Measurements from ENCODE around the gene SYTL1. TPM values are rescaled to one million over a fixed set of nuclear protein-coding genes. Genes with fewer than 3 reads are reported as not detected.

Gene SYTL1, protein sequence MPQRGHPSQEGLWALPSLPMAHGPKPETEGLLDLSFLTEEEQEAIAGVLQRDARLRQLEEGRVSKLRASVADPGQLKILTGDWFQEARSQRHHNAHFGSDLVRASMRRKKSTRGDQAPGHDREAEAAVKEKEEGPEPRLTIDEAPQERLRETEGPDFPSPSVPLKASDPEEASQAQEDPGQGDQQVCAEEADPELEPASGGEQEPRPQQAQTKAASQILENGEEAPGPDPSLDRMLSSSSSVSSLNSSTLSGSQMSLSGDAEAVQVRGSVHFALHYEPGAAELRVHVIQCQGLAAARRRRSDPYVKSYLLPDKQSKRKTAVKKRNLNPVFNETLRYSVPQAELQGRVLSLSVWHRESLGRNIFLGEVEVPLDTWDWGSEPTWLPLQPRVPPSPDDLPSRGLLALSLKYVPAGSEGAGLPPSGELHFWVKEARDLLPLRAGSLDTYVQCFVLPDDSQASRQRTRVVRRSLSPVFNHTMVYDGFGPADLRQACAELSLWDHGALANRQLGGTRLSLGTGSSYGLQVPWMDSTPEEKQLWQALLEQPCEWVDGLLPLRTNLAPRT
- total RNA-seq (ENCODE audit: insufficient read depth, low replicate concordance), result 8.2 TPM

DNA sequence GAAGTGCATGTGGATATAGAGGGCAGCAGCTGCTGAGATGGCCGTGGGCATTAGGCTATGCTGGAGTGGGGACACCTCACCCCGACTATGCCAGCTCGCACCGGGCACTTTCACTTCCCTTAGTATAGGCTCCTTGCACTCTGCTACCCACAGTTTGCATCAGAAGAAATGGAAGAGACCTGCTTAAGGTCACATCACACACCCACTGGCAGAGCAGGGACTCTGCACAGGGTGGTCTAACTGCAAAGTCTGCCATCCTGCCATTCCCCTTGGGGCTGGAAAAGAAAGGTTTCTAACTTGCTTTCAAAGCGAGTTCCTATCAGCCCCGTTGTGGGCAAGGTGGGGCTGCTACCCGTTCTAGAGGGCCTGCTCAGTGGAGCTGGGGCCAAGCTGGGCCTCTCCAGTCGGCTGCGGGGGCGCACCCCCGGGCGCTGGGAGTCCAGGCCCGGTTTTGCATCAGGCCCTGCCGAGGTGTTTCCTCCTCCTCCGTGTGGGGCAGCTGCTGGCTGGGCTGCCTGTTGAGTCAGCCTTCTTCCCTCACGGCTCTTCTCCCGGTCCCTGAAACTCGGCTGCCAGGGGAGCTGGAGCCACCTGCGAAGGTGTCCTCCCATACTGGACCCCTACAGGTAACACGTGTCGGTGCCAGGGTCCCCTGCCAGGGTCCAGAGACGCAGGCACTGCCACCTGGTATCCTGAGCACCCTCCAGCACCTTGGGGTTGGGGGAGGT lies at the start of gene SYTL1:
Gene SYTL1 (plus strand): TSS at position 498 of the 728 bp plus-strand sequence. CDS start 3,313 bp downstream, outside the sequence.
- peak; percentile 76 for DNase-seq (ENCODE audit: low spot score)

DNA sequence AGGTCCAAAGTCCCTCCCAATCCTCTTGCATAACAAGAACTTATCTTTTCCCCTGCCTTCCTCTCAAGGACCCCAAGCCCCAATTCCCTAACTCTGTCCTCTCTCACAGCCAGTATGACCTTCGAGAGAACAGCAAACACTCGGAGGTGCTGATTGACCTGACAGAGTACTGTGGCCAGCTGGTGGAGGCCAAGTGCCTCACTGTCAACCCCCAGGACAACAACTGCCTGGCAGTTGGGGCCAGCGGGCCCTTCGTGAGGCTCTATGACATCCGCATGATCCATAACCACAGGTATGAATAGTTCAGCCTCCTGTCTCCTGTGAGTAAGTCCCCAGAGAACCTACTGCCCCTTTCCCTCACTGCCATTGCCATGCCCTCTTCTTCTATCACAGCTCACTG lies 49.7 kb upstream of the SYTL1 start:
- DNase-seq (ENCODE audit: low spot score), result no peak

DNA sequence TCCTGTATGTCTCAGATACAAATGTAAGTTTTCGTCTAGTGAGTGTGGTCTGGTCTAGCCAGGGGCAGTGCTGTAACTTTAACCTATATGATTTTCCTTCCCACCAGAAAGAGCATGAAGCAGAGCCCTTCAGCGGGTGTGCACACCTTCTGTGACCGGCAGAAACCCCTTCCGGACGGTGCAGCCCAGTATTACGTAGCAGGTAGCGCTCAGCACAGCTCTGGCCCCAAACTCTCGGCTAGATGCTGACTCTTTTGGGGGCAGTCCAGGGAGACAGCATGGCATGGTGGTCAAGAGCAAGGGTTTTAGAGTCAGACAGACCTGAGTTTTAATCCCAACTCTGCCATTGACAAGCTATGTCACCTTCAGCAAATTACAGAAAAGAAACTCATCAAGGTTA lies 47.9 kb upstream of the SYTL1 start:
- DNase-seq (ENCODE audit: low spot score), result no peak

DNA sequence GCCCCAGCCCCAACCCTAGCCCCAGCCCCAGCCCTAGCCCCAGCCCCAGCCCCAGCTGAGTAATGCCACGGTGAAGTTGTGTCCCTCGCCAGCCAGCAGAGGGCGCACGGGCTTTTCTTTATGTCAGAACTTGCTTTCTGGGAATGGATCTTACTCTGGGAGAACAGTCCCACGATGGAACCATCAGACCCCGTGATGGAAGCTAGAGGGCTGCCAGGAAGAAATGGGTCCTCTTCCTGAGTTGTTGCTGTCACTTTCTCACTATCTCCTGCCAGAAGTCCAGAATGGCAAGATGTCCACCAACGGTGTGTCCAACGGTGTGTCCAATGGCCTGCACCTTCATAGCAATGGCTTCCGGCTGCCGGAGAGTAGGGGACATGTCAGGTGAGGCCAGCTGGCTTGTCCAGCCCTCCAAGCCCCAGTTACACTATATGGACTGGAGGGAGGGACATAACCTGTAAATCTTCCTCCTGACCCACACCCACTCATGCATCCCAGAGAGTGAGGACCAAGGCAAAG lies 45.0 kb upstream of the SYTL1 start:
- peak; percentile 77 for DNase-seq (ENCODE audit: low spot score)

DNA sequence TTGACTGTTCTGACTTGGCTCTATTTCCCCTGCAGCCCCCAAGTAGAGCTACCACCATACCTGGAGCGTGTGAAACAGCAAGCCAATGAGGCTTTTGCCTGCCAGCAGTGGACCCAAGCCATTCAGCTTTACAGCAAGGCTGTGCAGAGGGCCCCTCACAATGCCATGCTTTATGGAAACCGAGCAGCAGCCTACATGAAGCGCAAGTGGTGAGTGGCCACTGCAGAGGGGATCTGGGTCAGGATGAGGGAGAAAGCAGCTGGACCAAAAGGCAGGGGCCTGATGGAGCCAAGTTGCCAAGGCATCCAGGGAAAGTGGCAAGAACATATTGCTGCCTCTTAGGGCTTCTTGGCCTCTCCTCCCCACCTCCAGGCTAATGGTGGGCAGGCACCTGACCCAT lies 43.9 kb upstream of the SYTL1 start:
- DNase-seq (ENCODE audit: low spot score), result no peak

DNA sequence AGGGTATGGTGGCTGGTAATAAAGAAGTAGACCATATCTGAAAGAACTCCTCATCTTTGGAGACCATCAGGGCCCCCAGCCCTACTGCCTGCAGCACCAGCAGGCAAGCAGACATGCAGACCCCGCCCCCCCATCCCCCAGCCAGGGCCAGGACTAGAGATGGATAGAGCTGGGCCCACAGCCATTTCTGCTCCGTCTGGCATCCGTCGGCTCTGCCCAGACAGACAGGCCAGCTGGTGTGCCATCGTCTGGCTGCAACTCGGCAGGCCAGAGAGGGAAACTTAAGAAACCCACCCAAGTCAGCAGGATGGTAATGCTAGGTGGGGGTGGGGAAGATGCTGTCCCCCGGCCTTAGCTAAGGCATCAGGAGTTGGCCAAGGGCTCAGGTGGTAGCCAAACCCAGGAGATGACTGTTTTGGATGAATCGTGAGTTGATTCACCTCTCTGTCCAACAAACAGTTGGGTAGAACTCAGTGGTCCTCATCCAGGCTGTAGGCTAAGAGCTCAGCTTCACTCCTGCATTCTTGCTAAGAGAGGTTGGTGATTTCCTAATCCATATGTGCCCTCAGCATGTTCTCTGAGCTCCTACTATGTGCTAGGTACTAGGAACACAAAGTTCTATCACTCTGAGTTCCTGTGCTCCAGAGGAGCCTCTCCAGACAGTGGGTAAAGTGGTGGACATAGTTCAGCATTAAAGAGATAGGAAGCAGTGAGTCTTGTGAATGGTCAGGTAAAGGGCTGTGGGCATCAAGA lies 43.0 kb upstream of the SYTL1 start:
- no peak for DNase-seq (ENCODE audit: low spot score)

DNA sequence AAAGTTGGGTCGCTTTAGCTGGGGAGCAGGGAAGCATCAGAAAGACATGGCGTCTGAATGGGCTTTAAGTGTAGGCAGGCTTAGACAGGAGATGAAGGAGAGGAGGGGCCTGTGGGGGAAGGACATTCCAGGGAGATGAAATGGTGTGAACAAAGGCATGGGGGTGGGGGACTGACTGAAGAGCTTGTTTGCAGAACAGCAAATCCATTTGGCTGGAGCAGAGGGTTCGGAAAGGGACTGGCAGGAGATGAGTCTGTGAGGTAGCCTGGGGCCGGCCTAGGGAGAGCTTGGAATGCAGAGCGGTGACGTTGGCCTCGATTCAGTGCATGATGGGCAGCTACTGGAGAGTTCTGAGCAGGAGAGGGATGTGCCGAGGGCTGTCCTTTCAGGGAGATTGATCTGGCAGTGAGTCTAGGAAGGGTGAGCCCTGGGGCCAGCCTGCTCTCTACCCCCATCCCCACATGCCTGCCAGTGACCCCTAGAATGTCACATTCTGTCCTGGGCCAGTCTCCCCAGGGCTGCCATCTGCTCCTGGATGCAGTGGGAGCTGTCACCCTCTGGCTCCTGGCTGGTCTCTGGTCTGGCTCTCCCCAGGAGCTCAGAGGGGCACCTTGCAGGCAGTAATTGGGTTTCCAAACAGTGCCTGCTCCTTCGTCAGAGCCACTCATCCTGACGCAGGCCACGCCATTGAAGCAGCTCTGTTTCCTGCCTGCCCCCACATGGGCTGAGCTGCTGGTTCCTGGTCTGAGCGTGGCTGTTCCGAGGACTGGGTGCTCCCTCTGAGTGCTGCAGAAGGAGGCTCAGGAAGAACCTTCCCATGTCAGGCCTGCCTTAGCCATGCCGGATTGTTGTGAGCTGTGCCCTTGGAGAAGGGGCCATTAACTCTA lies 42.2 kb upstream of the SYTL1 start:
- DNase-seq (ENCODE audit: low spot score), result peak; percentile 99

DNA sequence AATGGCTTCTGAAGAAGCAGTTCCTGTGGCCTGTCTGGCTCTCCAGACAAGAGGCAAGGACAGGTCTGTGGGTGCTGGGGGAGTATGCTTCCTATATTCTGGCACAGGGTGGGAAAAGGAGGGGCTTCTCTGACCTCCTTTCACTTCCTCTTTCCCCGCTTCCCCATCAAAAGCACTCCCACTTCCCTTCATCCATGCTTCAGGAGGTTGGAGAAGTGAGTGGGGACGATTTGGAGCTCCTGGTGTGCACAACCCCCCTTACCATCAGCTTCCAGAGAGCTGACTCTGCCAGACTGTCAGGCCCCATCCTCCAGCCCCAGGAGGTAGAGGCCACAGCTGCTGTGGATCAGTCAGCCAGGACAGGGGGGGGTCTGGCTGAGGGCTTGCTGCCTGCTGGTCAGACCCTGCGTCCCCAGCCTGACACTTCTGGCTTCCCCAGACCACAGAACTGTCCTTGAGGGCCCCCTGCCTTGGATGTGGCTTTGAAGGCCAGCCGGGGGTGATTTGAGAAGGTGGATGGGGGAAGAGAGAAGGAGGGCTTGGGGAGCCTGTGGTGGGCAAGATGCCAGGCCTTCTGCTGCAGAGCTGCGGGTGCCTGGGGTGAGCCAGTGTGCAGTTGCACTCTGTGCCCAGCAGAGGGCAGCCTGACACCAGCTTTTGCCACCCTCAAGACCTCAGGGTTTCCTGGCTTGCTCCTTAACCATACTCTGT lies 41.3 kb upstream of the SYTL1 start:
- DNase-seq (ENCODE audit: low spot score), result peak; percentile 96

DNA sequence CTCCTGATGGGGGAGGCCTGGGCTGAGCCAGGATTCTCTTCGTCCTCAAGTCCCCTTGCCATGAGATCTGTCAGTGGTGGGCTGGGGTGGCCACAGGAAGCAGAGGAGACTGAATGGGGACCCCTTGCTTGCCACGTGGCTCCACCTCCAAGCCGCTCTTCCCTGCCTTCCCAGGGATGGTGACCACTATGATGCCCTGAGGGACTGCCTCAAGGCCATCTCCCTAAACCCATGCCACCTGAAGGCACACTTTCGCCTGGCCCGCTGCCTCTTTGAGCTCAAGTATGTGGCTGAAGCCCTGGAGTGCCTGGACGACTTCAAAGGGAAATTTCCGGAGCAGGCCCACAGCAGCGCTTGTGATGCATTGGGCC lies 40.8 kb upstream of the SYTL1 start:
- DNase-seq (ENCODE audit: low spot score), result no peak

DNA sequence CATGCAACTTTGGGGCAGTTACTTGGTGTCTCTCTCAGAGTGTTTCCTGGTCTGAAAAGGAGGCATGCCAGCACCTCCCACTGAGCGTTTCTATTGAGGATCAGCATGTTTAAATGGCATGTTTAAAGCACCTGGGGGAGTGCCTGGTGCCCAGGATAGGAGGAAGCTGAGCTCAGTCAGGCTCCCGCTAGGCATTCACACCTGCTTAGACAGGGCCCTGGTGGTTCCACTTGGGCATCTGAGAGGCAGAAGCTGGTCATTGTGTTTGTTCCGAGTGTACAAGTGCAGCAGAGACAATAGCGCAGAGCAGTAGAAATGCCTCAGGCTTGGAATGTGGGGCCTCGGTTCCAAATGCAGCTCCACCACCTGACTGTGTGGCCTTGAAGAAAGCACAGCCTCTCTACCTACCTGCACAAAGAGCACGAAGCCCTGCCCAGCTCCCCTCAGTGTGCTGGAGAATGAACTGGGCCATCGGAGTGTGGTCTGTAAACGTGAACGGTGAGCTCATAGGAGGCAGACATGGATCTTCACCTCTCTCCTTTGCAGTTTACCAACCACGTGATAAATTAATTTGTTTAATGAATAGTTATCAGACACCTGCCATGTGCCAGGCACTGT lies 40.1 kb upstream of the SYTL1 start:
- DNase-seq (ENCODE audit: low spot score), result no peak

DNA sequence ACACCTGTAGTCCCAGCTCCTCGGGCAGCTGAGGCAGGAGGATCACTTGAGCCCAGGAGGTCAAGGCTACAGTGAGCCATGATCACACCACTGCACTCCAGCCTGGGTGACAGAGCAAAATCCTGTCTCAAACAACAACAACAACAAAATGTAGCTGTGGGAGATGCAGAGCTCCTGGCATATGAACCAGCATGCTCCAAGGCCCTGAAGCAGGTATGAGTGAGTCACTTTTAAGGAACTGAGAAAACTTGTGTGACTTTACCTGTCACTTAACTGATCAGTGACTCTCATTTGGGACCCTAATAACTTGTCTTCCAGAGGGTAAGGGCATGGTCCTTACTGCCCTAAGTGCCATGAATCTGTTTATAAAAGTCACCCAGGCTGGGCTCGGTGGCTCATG lies 39.2 kb upstream of the SYTL1 start:
- no peak for DNase-seq (ENCODE audit: low spot score)

DNA sequence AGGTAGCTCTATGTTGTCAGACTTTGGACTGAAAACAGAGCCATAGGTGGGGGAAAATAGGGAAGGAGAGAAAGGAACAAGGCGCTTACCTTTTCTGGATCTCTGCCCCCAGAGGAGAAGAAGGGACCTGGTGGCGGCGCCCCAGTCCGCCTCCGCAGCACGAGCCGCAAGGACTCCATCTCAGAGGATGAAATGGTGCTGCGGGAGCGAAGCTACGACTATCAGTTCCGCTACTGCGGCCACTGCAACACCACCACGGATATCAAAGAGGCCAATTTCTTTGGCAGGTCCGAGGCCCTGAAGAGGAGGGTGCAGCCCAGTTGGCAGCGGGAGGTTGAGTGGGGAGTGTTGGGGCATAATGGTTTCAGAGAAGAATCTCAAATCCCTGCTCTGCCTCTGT lies 38.3 kb upstream of the SYTL1 start:
- no peak for DNase-seq (ENCODE audit: low spot score)

DNA sequence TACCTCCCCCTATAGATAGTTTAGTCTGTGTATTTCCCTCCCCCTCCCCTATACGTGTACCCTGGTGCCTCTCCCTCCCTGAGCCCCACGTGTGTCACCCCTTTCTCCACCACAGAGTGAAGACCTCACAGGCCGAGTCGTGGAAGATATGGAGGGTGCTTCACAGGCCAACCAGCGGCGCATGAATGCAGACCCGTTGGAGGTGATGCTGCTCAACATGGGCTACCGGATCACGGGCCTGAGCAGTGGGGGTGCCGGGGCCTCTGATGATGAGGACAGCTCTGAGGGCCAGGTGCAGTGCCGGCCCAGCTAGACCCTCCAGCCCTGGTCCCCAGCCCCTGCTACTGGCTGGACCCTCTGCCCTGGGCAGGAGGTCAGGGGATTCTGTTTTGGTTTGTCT lies 35.8 kb upstream of the SYTL1 start:
- DNase-seq (ENCODE audit: low spot score), result no peak

DNA sequence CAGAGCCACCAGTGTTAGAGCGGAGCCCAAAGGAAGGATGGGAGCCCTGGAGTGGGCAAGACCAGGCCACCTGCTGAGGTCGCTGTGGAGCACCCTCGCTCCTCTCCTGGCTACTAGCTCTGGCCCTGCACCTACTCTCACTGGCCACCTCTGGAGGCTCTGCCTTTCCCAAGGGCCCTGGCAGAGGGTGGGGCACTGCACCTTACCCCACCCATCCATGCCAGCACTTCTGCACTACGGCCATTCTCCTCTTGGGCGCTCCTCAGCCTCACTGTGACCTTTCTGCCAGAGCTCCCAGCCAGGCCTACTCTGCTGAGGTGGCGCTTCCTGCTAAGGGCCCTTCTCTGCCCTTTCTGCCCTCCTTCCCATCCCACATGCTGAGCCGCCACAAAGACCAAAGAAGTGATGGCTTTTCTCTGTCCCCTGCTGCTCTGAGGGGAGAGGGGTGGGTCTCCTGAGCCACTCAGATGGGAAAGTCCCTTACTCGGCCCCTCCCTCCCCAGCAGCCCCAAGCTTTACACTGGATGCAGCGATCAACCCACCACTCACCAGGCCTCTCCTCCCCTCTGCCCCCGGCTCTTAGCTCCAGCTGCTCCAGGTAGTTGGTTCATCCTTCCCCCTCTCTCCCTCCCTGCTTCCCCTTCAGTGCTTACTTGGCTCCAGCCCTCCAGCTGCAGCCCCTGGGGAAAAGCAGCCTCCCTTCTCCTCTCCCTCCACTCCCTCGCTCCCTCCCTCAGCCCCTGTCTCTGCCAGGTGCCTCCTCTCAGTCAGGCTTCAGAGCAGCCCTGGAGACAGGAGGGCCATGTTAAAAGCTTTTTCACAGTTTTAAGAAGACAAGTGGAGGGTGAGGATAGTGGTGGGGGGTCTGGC lies 34.7 kb upstream of the SYTL1 start:
- DNase-seq (ENCODE audit: low spot score), result no peak

DNA sequence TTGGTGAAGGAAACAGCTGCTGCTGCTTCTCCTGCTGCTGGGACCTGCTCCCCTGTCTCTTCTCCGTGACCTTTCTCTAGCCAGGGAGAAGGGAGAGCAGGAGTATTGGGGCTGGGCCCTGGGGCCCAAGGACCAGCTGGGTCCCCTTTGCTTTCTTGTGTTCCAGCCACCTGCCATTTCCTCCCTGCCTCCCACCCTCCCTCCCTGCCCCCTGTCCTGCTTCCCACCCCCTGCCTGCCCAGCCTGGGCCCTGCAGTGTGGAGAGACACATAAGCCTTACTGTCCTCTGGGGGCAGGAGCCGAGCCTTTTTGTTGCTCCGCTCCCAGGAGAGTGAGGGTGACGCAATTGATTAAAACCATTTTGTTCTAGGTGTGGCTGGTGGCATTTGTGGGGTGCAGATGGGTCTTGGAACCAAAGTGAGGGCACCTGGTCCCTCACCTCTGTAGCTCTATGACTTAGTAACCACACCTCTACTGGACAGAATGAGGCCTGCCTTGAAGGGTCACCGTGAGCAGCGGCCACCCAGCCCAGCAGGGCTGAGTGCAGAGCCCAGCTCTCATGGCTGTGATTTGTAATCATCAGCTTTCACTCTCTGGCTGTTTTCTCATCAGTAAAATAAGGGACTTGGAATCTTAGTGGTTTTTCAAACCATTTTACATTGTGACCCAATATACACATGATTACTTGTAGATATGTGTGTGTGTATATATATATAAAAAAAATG lies 33.8 kb upstream of the SYTL1 start:
- DNase-seq (ENCODE audit: low spot score), result no peak

DNA sequence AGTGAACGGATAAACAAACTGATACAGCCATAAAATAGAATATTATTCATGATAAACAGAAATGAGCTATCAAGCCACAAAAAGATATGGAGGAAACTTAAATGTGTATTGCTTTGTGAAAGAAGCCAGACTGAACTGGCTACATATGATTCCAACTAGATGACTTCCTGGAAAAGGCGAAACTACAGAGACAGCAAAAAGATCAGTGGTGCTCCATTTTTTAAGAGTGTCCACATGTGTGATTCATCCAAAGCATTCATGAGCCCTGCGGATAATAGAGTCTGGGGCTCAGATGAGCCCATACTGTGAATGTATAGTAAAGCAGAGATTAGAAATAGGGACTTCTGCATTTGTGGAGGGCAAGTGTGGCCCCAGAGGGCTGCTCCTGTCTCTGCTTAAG lies 27.7 kb upstream of the SYTL1 start:
- DNase-seq (ENCODE audit: low spot score), result peak; percentile 47

DNA sequence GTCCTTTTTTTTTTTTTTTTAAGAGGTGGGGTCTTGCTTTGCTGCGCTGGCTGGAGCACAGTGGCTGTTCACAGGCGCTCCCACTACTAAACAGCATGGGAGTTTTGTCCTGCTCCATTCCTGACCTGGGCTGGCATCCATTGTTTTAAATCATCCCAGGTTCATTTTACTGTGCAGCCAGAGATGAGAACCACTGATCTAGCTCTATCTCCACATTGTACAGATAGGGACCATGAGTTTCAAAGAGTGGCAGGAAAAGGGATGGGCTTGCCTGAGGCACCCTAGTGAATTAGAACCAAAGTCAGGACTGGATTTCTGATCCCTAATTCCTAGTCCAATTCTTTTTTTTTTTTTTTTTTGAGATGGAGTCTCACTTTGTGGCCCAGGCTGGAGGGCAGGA lies 27.1 kb upstream of the SYTL1 start:
- DNase-seq (ENCODE audit: low spot score), result no peak

DNA sequence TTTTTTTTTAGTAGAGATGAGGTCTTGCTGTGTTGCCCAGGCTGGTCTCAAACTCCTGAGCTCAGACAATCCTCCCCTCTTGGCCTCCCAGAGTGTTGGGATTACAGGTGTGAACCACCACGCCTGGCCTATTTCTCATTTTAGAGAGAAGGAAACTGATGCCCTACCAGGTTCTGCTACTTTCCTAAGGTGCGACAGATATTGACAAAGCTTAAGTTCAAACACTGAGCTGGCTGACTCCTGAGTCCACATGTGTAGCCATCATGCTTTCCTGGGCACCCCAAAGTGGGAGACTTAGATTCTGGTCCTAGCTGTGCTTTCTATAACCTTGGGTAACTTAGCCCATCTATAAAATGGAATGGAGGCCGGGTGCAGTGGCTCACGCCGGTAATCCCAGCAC lies 25.0 kb upstream of the SYTL1 start:
- DNase-seq (ENCODE audit: low spot score), result no peak

Measured in umbilical cord (tissue), 2 donors.